GM10266 (cell line): Measurements from ENCODE around the gene TEAD1.

Experiments used
- DNase-seq: peaks from one replicate; pipeline ENCODE4 v3.0.0; 2012; ENCODE audit errors: extremely low spot score
- CTCF ChIP-seq: IDR thresholded peaks from 2 replicates; pipeline ENCODE4 v1.5.1; 2012; ENCODE audit warnings: mild to moderate bottlenecking, low read depth; ENCODE audit not compliant: control insufficient read depth, insufficient read depth; ENCODE audit errors: missing control alignments

Gene TEAD1

GRCh38 chr11:12684816-12685215 lies 10.6 kb downstream of the TEAD1 start:
- TF ChIP-seq CTCF: no peak
- no peak for DNase-seq

GRCh38 chr11:12685229-12685628 lies 11.0 kb downstream of the TEAD1 start:
- no peak for TF ChIP-seq CTCF
- no peak for DNase-seq

- DNase-seq: no peak
- TF ChIP-seq CTCF: no peak
Measured at GRCh38 chr11:12686246-12687060, 12.2 kb downstream of the TEAD1 start.

- no peak for DNase-seq
- no peak for TF ChIP-seq CTCF
Measured at GRCh38 chr11:12687216-12687623, 13.0 kb downstream of the TEAD1 start.

- no peak for TF ChIP-seq CTCF
- no peak for DNase-seq
Measured at GRCh38 chr11:12687740-12688139, 13.5 kb downstream of the TEAD1 start.

- no peak for TF ChIP-seq CTCF
- DNase-seq: no peak
Measured at GRCh38 chr11:12689029-12689755, 15.0 kb downstream of the TEAD1 start.

GRCh38 chr11:12690663-12691062 lies 16.4 kb downstream of the TEAD1 start:
- TF ChIP-seq CTCF: no peak
- DNase-seq: no peak
